GM06990 (cell line): ENCODE data around the gene TOGARAM2.

Source experiments
- DNase-seq: peaks from one replicate; pipeline ENCODE4 v3.0.0-alpha.2; 2011; ENCODE audit not compliant: insufficient read length; ENCODE audit errors: extremely low read depth
- H3K27me3 ChIP-seq: replicated peaks from 2 replicates; pipeline ENCODE4 v1.6.0; 2011; ENCODE audit warnings: low read length; ENCODE audit not compliant: control insufficient read depth, insufficient read depth
- H3K36me3 ChIP-seq: 2 replicates; pipeline ENCODE4 v1.5.1; 2011; ENCODE audit warnings: low read length; ENCODE audit not compliant: control insufficient read depth, insufficient read depth
- H3K4me3 ChIP-seq: replicated peaks from 2 replicates; pipeline ENCODE4 v1.5.1; 2011; ENCODE audit warnings: low read depth, mild to moderate bottlenecking, control low read depth, low read length
- TF ChIP-seq, protein P1 (sequence below): IDR thresholded peaks from 2 replicates; pipeline ENCODE4 v1.5.1; 2011; ENCODE audit warnings: low read length, control low read depth, mild to moderate bottlenecking, inconsistent platforms; ENCODE audit not compliant: insufficient read depth, poor library complexity, severe bottlenecking

The TOGARAM2 gene

DNA sequence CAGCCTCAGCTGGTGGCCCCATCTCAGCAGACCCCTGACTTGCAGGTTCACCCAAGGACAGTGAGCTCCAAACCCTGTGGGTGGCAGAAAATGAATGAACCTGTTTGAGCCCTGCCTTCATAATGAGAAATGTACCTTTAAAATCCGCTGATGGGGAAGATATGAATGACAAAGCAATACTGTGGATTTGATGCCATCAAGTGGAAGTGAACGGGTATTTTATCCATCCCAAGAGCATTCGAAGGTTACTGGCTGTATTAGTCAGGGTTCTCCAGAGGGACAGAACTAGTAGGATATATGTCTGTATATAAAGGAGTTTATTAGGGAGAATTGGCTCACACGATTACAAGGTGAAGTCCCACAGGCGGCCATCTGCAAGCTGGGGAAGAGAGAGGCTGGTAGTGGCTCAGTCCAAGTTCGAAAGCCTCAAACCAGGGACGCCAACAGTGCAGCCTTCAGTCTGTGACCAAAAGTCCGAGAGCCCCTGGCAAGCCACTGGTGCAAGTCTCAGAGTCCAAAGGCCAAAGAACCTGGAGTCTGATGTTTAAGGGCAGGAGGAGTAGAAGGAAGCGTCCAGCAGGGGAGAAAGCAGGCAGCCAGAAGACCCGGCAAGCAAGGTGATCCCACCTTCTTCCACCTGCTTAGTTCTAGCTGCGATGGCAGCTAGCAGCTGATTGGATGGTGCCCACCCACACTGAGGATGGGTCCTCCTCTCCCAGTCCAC is 32.1 kb downstream of the TOGARAM2 start:
- no peak for DNase-seq
- Histone ChIP-seq H3K27me3 (no peaks in the 10 kb centered on the region), H3K36me3 (no peaks in the 10 kb centered on the region), H3K4me3 (no peak overlapping the region)
- TF ChIP-seq, protein P1, sequence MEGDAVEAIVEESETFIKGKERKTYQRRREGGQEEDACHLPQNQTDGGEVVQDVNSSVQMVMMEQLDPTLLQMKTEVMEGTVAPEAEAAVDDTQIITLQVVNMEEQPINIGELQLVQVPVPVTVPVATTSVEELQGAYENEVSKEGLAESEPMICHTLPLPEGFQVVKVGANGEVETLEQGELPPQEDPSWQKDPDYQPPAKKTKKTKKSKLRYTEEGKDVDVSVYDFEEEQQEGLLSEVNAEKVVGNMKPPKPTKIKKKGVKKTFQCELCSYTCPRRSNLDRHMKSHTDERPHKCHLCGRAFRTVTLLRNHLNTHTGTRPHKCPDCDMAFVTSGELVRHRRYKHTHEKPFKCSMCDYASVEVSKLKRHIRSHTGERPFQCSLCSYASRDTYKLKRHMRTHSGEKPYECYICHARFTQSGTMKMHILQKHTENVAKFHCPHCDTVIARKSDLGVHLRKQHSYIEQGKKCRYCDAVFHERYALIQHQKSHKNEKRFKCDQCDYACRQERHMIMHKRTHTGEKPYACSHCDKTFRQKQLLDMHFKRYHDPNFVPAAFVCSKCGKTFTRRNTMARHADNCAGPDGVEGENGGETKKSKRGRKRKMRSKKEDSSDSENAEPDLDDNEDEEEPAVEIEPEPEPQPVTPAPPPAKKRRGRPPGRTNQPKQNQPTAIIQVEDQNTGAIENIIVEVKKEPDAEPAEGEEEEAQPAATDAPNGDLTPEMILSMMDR, result no peak

GRCh38 chr2:29014331-29014730 is 33.2 kb downstream of the TOGARAM2 start:
- Histone ChIP-seq H3K27me3 (no peaks in the 10 kb centered on the region), H3K4me3 (no peak overlapping the region), H3K36me3 (no peaks in the 10 kb centered on the region)
- TF ChIP-seq, protein P1, result no peak
- peak; percentile 29 for DNase-seq

DNA sequence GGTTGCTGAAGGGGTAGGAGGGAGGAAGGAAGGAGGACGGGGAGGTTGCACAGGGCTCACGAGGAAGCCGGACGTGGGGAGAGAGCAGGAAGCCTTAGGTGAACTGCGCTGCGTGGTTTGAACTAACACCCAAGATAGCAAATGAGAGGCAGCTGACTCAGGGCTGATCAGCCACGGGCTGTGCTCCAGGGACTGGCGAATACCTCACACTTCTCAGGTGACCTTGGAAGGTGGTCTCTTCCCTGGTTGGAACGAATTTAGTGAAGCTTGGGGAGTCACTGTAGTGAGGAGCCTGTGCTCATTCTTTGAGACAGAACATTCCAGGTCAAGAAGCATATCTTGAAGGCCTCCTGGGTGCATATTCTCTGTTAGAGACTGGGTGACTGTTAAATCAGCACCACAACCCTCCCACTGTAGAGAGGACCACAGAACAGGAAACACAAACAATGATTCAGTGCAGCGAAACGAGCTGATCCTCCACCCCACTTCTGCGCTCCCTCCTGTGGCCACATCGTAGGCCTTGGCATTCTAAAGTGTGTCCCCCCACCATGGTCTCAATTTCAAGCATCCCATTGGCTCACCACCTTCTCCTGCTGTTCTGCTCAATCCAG is 33.8 kb downstream of the TOGARAM2 start:
- TF ChIP-seq, protein P1, result peak; percentile 28
- no peaks in the 10 kb centered on the region for H3K36me3 ChIP-seq
- DNase-seq, result peak; percentile 35
- no peak overlapping the region for H3K4me3 ChIP-seq
- H3K27me3 ChIP-seq, result no peaks in the 10 kb centered on the region

DNA sequence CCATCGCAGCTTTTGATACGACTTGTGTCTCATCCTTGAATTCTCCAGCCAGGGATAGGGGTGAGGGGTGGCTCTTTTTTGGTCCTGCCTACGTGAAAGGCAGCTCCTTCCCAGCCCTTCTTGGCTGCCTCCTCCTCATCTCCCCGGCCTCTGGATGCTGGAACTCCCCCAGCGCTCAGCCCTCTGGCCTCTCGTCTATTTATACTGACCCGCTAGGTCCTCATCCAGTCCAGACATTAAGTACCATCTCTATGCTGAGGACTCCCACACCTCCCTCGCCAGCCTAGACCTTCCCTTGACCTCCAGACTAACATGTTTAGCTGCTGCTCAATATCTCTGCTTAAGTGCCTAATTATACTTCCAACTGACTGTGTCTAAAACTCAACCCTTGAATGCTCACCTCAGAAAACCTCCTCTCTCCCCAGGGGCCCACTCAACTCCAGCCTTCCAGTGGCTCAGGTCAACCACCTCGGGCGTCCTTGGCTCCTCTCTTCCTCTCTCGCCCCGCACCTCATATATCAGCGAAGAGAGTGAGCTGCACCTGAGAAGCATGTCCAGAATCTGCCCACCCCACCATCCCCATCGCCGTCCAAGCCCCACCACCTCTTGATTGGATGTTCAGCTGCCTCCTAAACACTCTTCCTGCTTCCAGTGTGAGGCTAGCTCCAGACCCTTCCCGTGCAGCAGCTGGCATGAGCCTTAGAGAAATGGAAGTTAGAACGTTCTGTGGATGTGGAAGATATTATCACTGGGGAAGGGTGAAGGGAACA is 34.8 kb downstream of the TOGARAM2 start:
- TF ChIP-seq, protein P1, result no peak
- Histone ChIP-seq H3K36me3 (no peaks in the 10 kb centered on the region), H3K4me3 (no peak overlapping the region), H3K27me3 (no peaks in the 10 kb centered on the region)
- DNase-seq, result no peak

DNA sequence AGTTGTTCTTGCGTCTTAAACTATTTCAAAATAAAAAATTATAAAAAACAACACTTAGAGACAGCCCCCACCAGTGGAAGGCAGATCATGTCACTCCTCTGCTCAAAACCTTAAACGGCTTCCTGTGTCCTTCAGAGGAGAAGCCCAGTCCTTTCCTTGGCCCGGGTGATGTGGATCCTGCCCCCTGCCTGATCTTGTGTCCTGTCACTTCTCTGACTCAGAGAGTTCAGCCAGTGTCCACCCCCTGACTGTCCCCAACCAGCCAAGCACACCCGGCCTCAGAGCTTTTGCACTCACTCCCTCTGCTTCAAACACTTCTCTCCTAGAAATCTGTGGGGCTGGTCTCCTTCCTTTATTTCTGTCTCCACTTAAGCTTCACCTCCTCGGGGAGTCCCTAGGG is 35.4 kb downstream of the TOGARAM2 start:
- Histone ChIP-seq H3K36me3 (no peaks in the 10 kb centered on the region), H3K4me3 (no peak overlapping the region), H3K27me3 (no peaks in the 10 kb centered on the region)
- TF ChIP-seq, protein P1, result no peak
- DNase-seq, result no peak
